Posterior cingulate gyrus (tissue), 11 donors: ENCODE results near the gene MEFV.

Source experiments
- DNase-seq, 10 donors: peaks; one replicate each; pipeline versions ENCODE4 v3.0.0 to v3.0.0-alpha.2; 2020 to 2021; ENCODE audit warnings: mixed read lengths in 3 of 10
- intact Hi-C: fragments of 100-400 bp; cut with DNase I; formaldehyde crosslinking; loops from one replicate; pipeline ENCODE4 v1.15.1; 2023

Gene MEFV, protein sequence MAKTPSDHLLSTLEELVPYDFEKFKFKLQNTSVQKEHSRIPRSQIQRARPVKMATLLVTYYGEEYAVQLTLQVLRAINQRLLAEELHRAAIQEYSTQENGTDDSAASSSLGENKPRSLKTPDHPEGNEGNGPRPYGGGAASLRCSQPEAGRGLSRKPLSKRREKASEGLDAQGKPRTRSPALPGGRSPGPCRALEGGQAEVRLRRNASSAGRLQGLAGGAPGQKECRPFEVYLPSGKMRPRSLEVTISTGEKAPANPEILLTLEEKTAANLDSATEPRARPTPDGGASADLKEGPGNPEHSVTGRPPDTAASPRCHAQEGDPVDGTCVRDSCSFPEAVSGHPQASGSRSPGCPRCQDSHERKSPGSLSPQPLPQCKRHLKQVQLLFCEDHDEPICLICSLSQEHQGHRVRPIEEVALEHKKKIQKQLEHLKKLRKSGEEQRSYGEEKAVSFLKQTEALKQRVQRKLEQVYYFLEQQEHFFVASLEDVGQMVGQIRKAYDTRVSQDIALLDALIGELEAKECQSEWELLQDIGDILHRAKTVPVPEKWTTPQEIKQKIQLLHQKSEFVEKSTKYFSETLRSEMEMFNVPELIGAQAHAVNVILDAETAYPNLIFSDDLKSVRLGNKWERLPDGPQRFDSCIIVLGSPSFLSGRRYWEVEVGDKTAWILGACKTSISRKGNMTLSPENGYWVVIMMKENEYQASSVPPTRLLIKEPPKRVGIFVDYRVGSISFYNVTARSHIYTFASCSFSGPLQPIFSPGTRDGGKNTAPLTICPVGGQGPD

DNA sequence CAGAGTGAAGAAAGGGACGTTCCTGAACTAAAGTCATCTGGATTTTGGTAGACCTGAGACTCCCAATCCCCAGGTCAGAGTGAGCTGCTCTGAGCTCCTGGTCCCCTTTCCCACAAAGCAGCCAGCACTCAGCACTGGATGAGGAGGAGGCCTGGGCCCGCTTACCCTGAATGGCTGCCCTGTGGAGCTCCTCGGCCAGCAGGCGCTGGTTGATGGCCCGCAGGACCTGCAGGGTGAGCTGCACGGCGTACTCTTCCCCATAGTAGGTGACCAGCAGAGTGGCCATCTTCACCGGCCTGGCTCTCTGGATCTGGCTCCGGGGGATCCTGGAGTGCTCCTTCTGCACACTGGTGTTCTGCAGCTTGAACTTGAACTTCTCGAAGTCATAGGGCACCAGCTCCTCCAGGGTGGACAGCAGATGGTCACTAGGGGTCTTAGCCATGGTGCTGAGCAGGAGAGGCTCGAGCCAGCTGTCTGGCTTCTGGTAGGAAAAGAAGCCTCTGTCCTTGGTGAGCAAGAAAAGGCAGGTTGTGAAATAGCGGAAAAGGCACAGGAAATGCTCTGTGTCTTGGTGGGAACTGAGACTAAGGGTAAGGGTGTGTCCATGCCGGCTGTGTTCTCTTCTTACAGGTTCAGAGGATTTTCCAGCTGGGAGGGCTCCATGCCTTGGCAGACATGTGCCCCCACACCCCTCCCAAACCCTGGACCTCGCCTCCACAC is at the start of gene MEFV:
TSS of gene MEFV (minus strand) at position 488 of the 720 bp plus-strand sequence. CDS start at position 442, 46 bp downstream.
- DNase-seq = no peak
- intact Hi-C loops = no loop called here

DNA sequence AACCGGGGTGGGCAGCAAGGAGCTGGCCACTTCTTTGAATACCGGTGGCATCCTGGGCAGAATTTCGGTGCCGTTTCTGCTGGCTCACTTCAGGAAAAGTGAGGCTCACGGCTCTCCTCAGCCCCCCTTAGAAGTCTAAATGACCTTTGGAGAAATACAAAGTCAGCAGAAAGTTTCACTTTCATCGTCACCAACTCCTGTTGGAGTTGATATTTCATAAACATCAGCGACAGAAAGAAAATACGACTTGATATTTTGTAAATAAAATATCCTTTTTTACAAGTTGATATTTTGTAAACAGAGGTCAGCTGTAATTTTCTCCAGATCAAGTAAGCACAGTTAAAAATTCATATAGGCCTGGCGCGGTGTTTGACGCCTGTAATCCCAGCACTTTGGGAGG is 49.6 kb upstream of the MEFV start:
- intact Hi-C loops = loop anchor here (2.0 to 10.0 kb wide), 2 partner anchors 59 to 195 kb away; partner anchors contain the start of gene CLUAP1

DNA sequence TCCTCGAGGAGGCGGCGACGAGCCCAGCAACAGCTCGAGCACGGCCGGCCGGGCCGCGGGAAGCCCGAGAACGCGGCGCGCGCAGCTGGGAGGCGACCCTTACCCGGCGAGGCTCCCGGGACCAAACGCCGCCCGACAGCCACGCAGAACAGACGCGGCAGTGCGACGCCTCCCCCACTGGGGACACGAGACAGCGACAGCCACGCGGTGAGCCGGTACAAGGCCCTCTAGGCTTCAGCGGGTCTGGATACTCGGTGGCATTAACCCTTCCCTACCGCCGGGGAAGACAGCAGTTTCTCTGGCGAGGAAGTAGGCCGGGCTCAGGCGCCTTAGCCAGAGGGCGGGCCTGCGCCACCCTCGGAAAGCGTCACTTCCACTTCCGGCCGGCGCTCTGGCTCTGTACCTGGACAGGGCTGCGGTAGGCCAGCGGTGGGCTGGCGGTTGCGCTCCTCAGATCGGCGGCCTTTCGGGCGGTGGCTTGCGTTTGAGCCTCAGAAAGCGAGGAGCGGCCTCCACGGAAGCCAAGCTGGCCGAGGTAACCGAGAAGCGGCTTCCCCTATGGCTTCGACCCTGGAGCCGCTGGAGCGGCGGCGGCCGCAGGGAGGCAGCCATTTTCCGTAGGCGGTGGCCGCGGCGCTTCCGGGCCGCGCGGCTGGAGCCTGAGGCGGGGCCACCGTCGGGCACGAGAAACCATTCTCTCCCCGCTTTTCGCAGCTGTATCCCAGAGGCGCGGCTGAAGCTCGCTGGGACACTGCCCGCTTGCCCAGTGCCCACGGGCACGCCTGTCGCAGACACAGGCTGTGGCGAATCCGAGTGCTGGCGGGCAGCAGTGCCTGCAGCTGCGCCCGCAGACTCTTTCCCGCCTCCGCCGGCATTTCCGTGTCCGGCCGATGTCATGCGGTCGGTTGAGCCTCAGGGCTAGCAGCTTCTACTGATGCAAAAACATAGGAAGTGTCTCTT is 49.0 kb upstream of the MEFV start, which contains the start of the genes TIGD7 and ZNF75A:
TSS of gene TIGD7 (minus strand) at position 322 of the 960 bp plus-strand sequence. CDS start 4,816 bp downstream, outside the sequence.
TSS of gene ZNF75A (plus strand) at position 389 of the 960 bp plus-strand sequence. CDS start 2,932 bp downstream, outside the sequence.
- DNase-seq = peak; percentile 86 to 99 (median 94)

More for the DNA sequence above, 49.6 kb upstream of the MEFV start:
- no peak for DNase-seq

DNA sequence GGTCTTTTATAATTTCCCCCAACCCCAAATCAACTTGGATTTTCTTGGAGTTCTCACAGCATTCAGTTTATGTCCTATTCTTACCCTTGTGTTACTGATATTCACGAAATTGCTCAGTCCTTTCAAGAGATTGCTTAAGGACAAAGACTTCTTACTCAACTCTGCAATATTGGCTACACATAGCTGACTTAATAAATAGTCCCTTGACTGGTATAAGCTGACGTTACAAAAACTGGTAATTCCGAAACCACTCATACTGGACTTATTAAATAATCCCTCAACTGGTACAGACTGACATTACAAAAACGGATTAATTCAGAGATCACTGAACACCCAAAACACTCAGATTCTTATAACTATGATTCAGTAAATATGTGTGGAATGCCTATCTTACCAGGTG is 47.9 kb upstream of the MEFV start:
- intact Hi-C loops = loop anchor here (2.0 to 10.0 kb wide), 2 partner anchors 60 to 96 kb away; partner anchors contain the start of genes ZNF174 and ZSCAN32
- no peak for DNase-seq

More for the DNA sequence above, 49.0 kb upstream of the MEFV start, which contains the start of the genes TIGD7 and ZNF75A:
- intact Hi-C loops = loop anchor here (1.0 to 10.0 kb wide), 6 partner anchors 22 to 195 kb away; partner anchors contain the start of genes CLUAP1, ZNF174, ZNF263 and ZSCAN32

DNA sequence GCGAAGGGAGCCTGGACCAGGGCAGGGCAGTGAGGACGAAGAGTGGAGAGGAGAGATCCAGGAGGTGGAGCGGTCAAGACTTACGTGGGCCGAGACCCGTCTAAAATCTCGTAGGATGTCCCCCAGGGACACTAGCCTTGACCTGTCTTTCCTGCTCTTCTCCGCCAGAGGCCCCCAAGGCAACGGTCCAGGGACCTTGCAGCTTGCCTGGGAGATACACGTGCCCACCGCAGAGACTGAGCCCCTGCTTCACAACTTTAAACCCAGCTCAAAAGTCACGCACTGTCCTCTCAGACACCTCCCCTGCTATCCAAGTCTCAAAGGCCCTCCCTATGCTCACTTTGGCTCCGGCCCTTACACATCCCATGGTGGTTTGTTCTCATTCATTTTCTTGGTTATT is 39.4 kb upstream of the MEFV start:
- peak in 1 of 10 donors; percentile 86 for DNase-seq
- intact Hi-C loops = no loop called here

DNA sequence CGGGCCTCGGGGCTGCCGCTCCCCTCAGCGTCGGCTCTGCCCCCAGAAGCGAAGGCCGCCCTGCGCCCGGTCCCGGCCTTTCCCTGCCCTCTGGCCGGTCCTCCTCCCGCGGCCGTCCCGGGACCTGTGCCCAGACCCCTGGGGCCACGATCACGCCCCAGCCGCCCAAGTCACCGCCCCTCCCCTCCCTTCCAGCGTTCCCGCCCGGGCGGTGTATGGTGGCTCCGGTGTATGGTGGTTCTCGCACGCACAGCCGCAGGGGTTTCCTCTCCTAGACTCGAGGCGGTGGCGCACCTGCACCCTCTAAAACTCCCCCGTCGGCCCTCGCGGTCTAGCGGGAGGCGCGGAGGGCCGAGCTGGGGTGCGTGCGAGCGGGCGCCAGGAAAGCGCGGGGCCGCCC is 38.8 kb upstream of the MEFV start:
- intact Hi-C loops = no loop called here
- no peak for DNase-seq

DNA sequence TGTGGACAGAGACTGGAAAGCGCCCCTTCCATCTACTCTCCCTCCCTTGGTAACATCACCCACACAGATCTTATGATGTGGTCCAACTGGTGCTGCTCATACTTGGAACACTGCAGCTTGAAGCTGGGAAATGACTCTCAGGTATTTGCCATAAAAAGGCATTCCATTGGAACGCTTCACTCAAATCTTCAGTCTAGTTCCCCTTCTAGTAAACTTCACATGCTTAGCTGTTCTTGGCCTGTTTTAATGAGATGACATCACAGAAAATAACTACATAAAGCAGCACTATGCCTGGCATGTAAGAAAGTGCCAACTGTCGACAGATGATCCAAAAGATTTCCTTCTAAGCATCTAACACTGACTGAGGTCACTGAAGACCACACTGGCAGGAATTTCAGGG is 36.2 kb upstream of the MEFV start:
- intact Hi-C loops = no loop called here
- DNase-seq = no peak

DNA sequence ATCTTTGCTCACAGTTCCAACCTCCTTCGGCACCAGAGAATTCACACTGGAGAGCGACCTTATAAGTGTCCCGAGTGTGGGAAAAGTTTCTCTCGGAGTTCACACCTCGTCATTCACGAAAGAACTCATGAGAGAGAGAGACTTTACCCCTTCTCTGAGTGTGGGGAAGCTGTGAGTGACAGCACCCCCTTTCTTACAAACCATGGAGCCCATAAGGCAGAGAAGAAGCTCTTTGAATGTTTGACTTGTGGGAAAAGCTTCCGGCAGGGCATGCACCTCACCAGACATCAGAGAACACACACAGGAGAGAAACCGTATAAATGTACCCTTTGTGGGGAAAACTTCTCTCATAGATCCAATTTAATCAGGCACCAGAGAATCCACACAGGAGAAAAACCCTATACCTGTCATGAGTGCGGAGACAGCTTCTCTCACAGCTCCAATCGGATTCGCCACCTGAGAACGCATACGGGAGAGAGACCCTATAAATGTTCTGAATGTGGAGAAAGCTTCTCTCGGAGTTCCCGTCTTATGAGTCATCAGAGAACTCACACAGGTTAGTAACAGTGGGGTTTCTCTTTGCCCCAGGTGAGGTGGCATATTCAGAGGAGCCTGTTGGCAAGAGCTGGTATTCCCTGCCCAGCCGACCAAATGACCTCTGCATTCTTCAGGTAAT is 33.7 kb upstream of the MEFV start:
- DNase-seq = no peak
- intact Hi-C loops = no loop called here

DNA sequence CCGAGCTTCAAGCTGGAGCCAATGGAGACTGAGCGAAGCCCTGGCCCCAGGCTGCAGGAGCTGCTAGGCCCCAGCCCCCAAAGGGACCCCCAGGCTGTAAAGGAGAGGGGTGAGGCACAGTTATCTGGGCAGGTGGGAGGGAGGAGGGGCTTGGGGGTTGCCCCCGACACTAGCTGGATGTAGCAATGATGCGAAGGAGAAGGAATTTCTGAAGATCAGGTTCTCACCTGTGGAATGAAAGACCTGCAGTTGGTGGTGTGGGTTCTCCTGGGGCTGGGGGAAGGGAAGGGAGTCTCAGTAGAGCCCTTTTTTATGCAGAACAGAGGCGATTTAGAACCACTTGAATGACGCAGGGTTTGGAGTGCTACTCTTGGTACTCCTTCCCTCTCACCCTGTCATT is 28.7 kb upstream of the MEFV start:
- intact Hi-C loops = no loop called here
- DNase-seq = no peak

DNA sequence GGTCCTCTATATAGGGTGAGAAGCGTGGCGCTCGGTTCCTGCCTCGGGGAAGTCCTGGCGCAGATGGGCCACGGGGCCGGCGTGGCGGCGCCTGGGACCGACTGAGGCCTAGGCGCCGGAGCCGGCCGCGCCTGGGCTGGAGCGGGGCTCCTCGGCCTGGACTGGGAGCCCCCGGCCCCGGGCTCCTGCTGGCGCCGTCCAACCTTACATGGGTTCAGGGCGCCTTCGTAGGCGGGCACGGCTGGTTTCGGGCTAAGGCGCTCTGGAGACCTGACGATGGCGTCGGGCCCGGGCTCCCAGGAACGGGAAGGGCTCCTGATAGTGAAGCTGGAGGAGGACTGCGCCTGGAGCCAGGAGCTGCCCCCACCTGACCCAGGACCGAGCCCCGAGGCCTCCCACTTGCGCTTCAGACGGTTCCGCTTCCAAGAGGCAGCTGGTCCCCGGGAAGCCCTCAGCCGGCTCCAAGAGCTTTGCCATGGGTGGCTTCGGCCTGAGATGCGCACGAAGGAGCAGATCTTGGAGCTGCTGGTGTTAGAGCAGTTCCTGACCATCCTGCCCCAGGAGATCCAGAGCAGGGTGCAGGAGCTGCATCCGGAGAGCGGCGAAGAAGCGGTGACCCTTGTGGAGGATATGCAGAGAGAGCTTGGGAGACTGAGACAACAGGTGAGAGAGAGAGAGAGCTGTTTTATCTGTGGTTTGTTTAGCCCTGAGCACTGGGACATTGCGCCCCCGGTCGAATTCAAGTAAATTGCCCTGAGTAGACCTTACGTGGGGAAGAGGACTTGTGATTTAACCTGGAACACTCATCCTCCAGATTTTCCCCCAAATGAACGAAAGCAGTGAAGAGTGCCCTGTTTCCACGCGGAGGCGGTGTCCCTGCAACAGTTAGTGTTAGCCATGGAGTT is 27.4 kb upstream of the MEFV start:
- DNase-seq = peak in 2 of 10 donors; percentile 22 to 87
- intact Hi-C loops = loop anchor here (1.0 to 5.0 kb wide), 4 partner anchors 19 to 174 kb away; partner anchors contain the start of genes TIGD7, ZNF174, ZNF75A and ZSCAN32

DNA sequence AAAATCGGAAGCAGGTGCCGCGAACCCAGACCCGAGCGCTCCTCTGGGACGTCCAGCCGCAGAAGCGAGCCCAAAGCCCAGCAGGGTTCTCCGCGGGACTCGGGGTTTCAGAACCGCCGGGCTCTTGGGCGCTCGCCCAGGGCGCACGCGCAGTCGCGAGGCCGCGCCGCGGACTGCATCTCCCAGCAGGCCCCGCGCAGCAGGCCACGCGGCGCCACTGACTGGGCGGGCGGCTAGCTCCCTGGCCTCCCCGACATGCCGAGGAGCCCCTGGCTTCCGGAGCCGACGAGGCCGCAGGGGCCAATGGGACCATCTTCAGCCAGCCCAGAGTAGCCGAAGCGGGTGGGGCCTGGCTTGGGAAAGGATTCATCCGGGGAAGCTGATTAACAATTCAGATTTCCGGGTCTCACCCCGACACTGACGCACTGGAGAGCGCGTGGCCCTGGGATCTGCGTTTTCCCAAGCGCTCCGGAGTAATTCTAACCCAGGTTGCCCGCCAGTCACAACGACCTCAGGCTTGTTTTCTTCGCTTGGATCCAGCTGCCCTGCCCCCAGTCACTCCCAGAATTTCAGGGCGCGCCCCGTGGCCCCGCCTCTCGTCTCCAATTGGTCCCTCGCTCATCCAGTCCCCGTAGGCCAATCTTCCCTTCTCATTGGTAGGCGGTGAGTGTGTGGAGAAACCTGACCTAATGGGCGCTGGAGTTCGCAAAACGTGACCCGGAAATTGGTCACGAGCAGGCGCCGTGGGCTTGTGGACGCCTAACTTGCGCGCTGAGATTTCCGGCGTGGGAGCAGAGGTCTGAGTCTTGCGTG is 26.5 kb upstream of the MEFV start, which contains the start of gene ZNF263:
TSS of gene ZNF263 (plus strand) at position 762 of the 813 bp plus-strand sequence. CDS start 328 bp downstream, outside the sequence.
- intact Hi-C loops = loop anchor here (1.0 to 5.0 kb wide), 5 partner anchors 18 to 174 kb away; partner anchors contain the start of genes TIGD7, ZNF174, ZNF200 and ZNF75A
- peak; percentile 93 to 99 (median 96) for DNase-seq

DNA sequence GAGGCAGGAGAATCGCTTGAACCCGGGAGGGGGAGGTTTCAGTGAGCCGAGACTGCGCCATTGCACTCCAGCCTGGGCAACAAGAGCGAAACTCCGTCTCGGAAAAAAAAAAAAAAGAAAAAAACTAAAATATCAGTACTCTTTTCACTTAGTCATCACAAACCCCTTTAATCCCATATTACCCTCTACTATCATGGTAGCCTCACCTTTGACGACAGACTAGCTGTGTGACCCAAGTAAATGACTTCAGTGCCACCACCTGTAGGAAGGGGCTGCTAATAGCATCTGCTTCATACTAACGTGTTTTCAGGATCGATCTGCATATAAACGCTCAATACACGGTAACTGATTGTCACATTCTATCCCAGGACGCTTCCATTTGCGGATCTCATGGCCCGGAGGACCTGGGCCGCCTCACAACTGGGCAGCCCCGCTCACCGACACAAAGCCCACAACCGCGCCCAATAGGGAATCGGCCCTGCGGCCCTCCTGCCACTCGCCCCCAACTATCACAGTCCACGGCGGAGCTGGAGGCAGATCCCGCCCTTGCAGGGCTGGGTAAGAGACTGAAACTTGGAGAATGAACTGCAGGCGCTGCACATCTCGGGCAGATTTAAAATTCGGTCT is 25.8 kb upstream of the MEFV start:
- DNase-seq = peak in 1 of 10 donors; percentile 85
- intact Hi-C loops = loop anchor here (1.0 to 5.0 kb wide), 4 partner anchors 17 to 175 kb away; partner anchors contain the start of genes ZNF174, ZNF200 and ZSCAN32

DNA sequence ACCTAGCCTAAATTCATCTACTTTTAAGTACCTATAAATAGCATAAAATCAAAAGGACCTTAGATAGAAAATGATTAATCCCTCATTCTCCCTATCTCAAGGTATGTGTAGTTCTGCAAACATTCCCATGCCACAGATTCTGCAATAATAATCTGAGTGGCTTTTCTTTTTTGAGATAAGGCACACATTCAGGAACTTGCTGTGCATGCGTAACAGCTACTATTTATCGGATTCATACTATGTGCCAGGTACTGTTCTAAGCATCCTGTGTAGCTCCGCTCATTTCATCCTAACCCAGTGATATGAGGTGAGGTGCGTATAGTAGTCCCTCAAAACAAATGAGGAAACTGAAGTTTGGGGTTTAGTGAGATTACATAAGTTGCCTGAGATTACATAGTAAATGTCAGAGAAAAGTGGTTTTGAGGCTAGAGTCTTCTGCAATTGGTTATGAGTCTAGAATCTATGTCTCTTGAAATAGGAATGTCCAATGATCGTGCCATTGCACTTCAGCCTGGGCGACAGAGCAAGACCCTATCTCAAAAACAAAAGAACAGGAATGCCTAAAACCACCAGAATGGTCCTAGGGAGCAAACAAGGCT is 24.9 kb upstream of the MEFV start:
- intact Hi-C loops = loop anchor here (5.0 kb wide), 1 partner anchor 176 kb away; no protein-coding TSS in a partner anchor
- DNase-seq = no peak

DNA sequence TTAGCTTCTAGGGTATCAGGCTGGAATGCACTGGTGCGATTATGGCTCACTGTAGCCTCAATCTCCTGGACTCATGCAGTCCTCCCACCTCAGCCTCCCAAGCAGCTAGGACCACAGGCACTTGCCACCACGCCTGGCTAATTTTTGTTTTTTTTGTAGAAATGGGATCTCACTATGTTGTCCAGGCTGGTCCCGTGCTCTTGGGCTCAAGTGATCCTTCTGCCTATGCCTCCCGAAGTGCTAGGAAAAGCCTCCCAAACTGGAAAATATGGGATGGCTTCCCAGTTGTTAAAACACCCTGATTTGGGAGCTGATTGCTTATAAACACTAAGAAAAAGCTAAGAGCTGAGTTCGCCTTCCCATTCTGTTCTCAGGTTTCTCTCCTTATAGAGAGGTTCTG is 20.2 kb upstream of the MEFV start:
- no peak for DNase-seq
- intact Hi-C loops = no loop called here

DNA sequence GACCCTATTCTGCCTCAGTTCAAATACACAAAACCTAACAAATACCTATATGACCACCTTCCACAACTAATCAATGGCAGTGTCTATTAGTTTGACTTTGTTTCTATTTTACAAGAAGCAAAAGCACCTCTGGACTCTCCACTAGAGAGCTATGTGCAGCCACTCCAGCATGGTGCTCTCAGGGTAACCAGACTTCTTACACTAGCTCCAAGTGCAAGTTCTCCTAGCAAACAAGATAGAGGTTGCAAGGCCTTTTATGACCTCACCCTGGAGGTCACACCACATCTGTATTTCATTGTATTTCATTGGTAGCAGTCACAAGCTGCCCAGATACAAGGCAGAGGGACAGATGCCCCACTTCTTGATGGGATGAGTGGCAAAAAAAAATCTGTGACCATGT is 18.5 kb upstream of the MEFV start:
- no peak for DNase-seq
- intact Hi-C loops = no loop called here
